ENCODE data around the gene L2HGDH.
"Not testable (repeated sequence)": the region's sequence is repeated elsewhere in the genome, so short reads cannot be mapped to it uniquely, and the experiment has no call there.

L2HGDH gene

GRCh38 chr14:50339178-50339804, 27.3 kb upstream of the L2HGDH start:
- no peak for DNase-seq

GRCh38 chr14:50338587-50338986, 26.6 kb upstream of the L2HGDH start:
- DNase-seq: no peak

- no peak for DNase-seq
These were observed 24.2 kb upstream of the L2HGDH start for GRCh38 chr14:50335989-50336824.

GRCh38 chr14:50335389-50335788, 23.4 kb upstream of the L2HGDH start:
- DNase-seq: peak; percentile 28 to 44

GRCh38 chr14:50334211-50334610, 22.2 kb upstream of the L2HGDH start:
- no peak for DNase-seq

- DNase-seq: no peak
These were observed 21.0 kb upstream of the L2HGDH start for GRCh38 chr14:50333014-50333509.

- DNase-seq: no peak
These were observed 19.6 kb upstream of the L2HGDH start for GRCh38 chr14:50331596-50331995.

- DNase-seq: peak; percentile 64 to 88
These were observed 9.1 kb upstream of the L2HGDH start for GRCh38 chr14:50321009-50321660.

GRCh38 chr14:50320283-50320682, 8.3 kb upstream of the L2HGDH start:
- DNase-seq: no peak

- no peak for DNase-seq
These were observed 7.7 kb upstream of the L2HGDH start for GRCh38 chr14:50319721-50320120.

- no peak for DNase-seq
These were observed 7.3 kb upstream of the L2HGDH start for GRCh38 chr14:50319293-50319692.

- peak in 1 of 2 experiments; percentile 69 for DNase-seq
These were observed 6.1 kb upstream of the L2HGDH start for GRCh38 chr14:50318031-50318626.

- DNase-seq: not testable (repeated sequence)
These were observed 2.1 kb upstream of the L2HGDH start for GRCh38 chr14:50314098-50314497.

GRCh38 chr14:50312734-50313054, 665 bp upstream of the L2HGDH start:
- DNase-seq: peak; percentile 61 to 76

GRCh38 chr14:50311337-50311971, 575 bp downstream of the L2HGDH start:
- DNase-seq: peak; percentile 60 to 83

GRCh38 chr14:50310445-50310844, 1.6 kb downstream of the L2HGDH start:
- no peak for DNase-seq

GRCh38 chr14:50308363-50308915, 3.6 kb downstream of the L2HGDH start:
- DNase-seq: no peak

- DNase-seq: peak in 1 of 2 experiments; percentile 55
These were observed 8.1 kb downstream of the L2HGDH start for GRCh38 chr14:50303744-50304471.

- DNase-seq: no peak
These were observed 10.1 kb downstream of the L2HGDH start for GRCh38 chr14:50301914-50302313.

- no peak for DNase-seq
These were observed 12.4 kb downstream of the L2HGDH start for GRCh38 chr14:50299585-50299984.

- no peak for DNase-seq
These were observed 21.7 kb downstream of the L2HGDH start for GRCh38 chr14:50290306-50290705.

- no peak for DNase-seq
These were observed 23.9 kb downstream of the L2HGDH start for GRCh38 chr14:50288146-50288545.

Data from NCI-H526 (cell line).